Retinal pigment epithelial cell (primary cell): ENCODE results near the gene XAF1.

ENCODE experiments used
- DNase-seq: peaks from one replicate; pipeline ENCODE4 v3.0.0-alpha.2; 2010; ENCODE audit warnings: low read depth
- H3K4me3 ChIP-seq: 2 replicates; pipeline ENCODE4 v1.5.1; 2011; ENCODE audit warnings: mild to moderate bottlenecking, low read length, control low read depth, moderate library complexity
- TF ChIP-seq, protein P1 (sequence below): conservative IDR thresholded peaks from 2 replicates; pipeline ENCODE4 v1.5.1; 2011; ENCODE audit warnings: low read depth, low read length, control low read depth, inconsistent platforms

The XAF1 gene, protein sequence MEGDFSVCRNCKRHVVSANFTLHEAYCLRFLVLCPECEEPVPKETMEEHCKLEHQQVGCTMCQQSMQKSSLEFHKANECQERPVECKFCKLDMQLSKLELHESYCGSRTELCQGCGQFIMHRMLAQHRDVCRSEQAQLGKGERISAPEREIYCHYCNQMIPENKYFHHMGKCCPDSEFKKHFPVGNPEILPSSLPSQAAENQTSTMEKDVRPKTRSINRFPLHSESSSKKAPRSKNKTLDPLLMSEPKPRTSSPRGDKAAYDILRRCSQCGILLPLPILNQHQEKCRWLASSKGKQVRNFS

DNA sequence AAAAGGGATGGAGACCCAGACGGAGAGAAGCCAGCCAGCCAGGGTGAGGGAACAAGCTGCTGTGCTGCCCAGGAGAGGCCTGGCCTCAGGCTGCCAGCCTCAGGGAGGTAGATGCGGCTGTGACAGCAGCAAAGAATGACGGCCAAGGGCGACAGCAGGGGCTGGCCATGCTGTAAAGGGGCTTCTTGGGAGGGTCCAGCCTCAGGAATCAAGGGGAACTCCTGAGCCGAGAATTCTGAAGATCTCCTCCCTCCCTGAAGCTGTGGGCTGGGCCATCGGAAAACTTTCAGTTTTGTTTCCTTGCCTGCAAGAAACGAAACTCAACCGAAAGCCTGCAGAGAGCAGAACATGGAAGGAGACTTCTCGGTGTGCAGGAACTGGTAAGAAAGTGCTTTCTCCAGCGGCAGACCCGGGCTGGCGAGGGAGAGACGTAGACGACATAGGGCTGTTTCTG, at the start of gene XAF1:
TSS of gene XAF1 (plus strand) at position 316 of the 454 bp plus-strand sequence. CDS start at position 349, 33 bp downstream.
- H3K4me3 ChIP-seq: no peak within 1 kb of the TSS
- TF ChIP-seq, protein P1, sequence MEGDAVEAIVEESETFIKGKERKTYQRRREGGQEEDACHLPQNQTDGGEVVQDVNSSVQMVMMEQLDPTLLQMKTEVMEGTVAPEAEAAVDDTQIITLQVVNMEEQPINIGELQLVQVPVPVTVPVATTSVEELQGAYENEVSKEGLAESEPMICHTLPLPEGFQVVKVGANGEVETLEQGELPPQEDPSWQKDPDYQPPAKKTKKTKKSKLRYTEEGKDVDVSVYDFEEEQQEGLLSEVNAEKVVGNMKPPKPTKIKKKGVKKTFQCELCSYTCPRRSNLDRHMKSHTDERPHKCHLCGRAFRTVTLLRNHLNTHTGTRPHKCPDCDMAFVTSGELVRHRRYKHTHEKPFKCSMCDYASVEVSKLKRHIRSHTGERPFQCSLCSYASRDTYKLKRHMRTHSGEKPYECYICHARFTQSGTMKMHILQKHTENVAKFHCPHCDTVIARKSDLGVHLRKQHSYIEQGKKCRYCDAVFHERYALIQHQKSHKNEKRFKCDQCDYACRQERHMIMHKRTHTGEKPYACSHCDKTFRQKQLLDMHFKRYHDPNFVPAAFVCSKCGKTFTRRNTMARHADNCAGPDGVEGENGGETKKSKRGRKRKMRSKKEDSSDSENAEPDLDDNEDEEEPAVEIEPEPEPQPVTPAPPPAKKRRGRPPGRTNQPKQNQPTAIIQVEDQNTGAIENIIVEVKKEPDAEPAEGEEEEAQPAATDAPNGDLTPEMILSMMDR: no peak
- no peak for DNase-seq

DNA sequence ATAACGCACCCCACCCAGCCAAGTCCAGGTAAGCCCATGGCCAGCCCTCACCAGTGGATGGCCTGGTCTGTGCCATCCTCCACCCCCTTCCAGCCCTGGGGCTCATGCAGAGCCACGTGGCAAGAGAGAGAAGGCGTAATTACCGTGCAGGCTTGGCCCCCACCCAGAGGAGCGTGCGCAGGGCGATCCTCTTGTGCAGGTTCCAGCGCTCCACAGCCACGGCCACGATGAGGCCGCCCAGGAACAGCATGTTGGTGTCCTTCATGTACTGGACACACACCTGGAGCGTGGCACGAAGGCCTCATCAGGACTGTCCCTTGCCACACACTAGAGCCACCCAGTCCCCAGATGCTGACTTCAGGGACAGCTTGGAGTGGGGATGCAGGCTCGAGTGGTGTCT, 49.3 kb upstream of the XAF1 start:
- no peak overlapping the region for H3K4me3 ChIP-seq
- TF ChIP-seq, protein P1: no peak
- DNase-seq: no peak

DNA sequence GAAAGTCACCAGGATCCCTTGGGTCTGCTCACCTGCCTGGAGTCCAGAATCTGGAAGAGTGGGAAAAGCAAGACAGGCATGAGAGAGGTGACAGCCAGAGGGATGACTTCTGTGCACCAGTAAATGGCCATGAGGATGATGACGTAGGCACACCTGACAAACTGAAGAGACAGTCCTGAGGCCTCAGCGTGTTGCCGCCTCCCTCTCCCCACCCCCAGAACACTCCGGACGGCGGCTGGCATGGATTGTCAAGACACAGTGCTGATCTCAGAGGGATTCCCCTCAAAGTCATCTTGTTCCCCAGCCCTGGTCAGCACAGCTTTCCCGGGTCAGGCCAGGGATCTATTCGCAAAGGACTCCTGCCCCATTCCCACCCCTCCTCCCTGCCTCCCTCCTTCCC, 48.9 kb upstream of the XAF1 start:
- TF ChIP-seq, protein P1: no peak
- no peak for DNase-seq
- H3K4me3 ChIP-seq: no peak overlapping the region

DNA sequence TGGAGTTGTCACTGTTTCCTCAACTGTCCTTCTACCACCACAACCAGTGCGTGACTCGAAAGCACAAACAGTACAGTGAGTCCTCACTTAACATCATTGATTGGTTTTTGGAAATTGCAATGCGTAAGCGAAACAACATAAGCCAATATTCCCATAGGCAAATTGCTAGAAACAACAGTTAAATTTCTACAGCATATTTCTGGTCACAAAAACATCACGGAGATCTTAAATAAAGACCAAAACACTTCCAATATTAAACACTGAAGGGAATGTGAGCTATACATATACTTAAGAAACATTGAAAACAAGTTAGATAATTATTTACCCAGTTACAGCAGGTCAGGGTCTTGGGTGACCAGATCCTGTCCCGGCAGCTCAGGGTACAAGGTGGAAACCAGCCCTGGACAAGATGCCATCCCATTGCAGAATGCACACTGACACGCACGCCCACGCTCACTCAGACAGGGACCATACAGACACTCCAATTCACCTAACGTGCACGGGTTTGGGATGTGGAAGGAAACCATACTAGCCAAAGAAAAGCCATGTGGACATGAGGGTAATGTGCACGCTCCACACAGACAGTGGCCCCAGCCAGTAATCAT, 47.4 kb upstream of the XAF1 start:
- TF ChIP-seq, protein P1: no peak
- no peak overlapping the region for H3K4me3 ChIP-seq
- DNase-seq: no peak

DNA sequence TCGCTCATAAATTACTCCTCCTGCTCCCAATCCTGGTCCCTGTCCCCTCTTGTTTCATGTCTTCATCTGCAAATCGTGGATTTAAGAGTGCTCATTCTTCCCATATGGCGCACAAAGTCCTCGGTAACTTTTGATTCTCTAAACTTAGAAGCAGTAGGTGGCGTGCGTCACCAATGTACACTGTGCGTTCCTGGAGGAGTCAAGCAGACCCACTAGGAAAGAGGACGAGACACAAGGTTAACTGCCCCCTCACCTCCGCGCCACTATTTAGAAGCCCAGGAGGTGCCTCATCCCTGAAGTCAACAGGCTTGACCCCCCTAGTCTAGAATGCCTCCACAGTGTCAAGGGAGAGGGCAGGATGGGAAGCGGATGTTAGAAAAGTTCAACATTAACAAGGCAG, 45.5 kb upstream of the XAF1 start:
- no peak overlapping the region for H3K4me3 ChIP-seq
- DNase-seq: no peak
- TF ChIP-seq, protein P1: no peak

DNA sequence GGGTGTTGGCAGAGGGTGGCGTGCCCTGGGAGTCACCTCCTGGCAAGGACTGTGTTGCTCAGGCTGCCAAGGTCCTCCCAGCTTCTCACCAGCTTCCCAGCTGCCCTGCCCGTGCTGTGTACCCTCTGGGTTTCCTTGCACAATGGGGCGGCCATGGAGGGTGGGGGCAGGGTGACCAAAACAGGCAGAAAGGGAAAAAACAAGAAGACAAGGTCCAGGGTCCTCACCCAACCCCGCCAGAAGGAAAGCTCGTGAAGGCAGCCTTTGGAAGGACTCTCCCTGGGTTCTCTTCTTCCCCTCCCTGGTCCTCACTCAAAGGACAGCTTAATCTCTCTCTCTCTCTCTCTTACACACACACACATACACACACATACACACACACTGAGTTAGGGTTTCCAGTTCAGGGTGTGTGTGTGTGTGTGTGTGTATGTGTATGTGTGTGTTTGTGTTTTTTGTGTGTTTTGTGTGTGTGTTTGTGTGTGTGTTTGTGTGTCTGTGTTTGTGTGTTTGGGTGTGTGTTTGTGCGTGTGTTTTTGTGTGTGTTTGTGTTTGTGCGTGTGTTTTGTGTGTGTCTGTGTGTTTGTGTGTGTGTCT, 44.7 kb upstream of the XAF1 start:
- TF ChIP-seq, protein P1: no peak
- no peak for DNase-seq
- no peak overlapping the region for H3K4me3 ChIP-seq

DNA sequence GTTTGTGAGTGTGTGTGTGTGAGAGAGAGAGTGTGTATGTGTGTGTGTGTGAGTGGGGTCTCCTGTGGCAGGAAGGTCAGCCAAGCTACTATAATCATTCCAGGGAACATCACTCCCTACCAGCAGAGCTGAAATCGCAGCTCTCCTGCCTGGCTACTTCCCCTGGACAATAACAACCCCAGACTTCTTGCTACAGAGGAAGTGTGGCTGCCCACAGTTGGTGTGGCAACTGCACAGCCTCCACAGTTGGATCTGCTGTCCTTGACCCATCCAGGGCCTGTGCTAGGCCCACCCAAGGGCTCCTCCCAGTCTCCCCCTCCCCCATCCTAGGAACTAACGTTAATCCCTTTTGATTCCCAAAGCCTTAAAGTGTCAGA, 44.2 kb upstream of the XAF1 start:
- H3K4me3 ChIP-seq: no peak overlapping the region
- TF ChIP-seq, protein P1: no peak
- DNase-seq: no peak
